ENCODE results near the gene CHD6.

The CHD6 gene

GRCh38 chr20:41364236-41364855, 253.8 kb downstream of the CHD6 start:
- Mint-ChIP-seq H3K36me3 (ENCODE audit: low read depth) (no peaks in the 10 kb centered on the region), H3K4me1 (ENCODE audit: low read depth) (peaks cover 3% of the 10 kb centered on the region), H3K9me3 (no peaks in the 10 kb centered on the region), H3K27me3 (peaks cover 33% of the 10 kb centered on the region), H3K27ac (no peak overlapping the region), H3K4me3 (no peak overlapping the region)
- DNase-seq: no peak

- peaks cover 3% of the 10 kb centered on the region for H3K4me1 Mint-ChIP-seq (ENCODE audit: low read depth)
- no peak for DNase-seq
- no peaks in the 10 kb centered on the region for H3K9me3 Mint-ChIP-seq
- H3K27ac Mint-ChIP-seq: no peak overlapping the region
- H3K36me3 Mint-ChIP-seq (ENCODE audit: low read depth): no peaks in the 10 kb centered on the region
- peaks cover 28% of the 10 kb centered on the region for H3K27me3 Mint-ChIP-seq
- H3K4me3 Mint-ChIP-seq: no peak overlapping the region
Measured at GRCh38 chr20:41363601-41364000, 254.6 kb downstream of the CHD6 start.

GRCh38 chr20:41362748-41363140, 255.4 kb downstream of the CHD6 start:
- Mint-ChIP-seq H3K27me3 (peaks cover 22% of the 10 kb centered on the region), H3K9me3 (no peaks in the 10 kb centered on the region), H3K27ac (no peak overlapping the region), H3K36me3 (ENCODE audit: low read depth) (no peaks in the 10 kb centered on the region), H3K4me3 (no peak overlapping the region), H3K4me1 (ENCODE audit: low read depth) (peaks cover 3% of the 10 kb centered on the region)
- DNase-seq: no peak

- no peak overlapping the region for H3K4me3 Mint-ChIP-seq
- H3K27me3 Mint-ChIP-seq: peaks cover 15% of the 10 kb centered on the region
- H3K4me1 Mint-ChIP-seq (ENCODE audit: low read depth): no peaks in the 10 kb centered on the region
- no peak for DNase-seq
- no peaks in the 10 kb centered on the region for H3K9me3 Mint-ChIP-seq
- H3K27ac Mint-ChIP-seq: no peak overlapping the region
- no peaks in the 10 kb centered on the region for H3K36me3 Mint-ChIP-seq (ENCODE audit: low read depth)
Measured at GRCh38 chr20:41361757-41362747, 256.1 kb downstream of the CHD6 start.

GRCh38 chr20:41360831-41361756, 257.1 kb downstream of the CHD6 start:
- Mint-ChIP-seq H3K9me3 (no peaks in the 10 kb centered on the region), H3K27ac (no peak overlapping the region), H3K4me3 (no peak overlapping the region), H3K27me3 (peaks cover 13% of the 10 kb centered on the region), H3K4me1 (ENCODE audit: low read depth) (no peaks in the 10 kb centered on the region), H3K36me3 (ENCODE audit: low read depth) (no peaks in the 10 kb centered on the region)
- DNase-seq: no peak

GRCh38 chr20:41359541-41360011, 258.6 kb downstream of the CHD6 start:
- Mint-ChIP-seq H3K27ac (no peak overlapping the region), H3K4me3 (no peak overlapping the region), H3K9me3 (no peaks in the 10 kb centered on the region), H3K4me1 (ENCODE audit: low read depth) (no peaks in the 10 kb centered on the region), H3K36me3 (ENCODE audit: low read depth) (no peaks in the 10 kb centered on the region), H3K27me3 (peaks cover 2% of the 10 kb centered on the region)
- no peak for DNase-seq

GRCh38 chr20:41358717-41359116, 259.5 kb downstream of the CHD6 start:
- Mint-ChIP-seq H3K27me3 (no peaks in the 10 kb centered on the region), H3K4me3 (no peak overlapping the region), H3K27ac (no peak overlapping the region), H3K36me3 (ENCODE audit: low read depth) (no peaks in the 10 kb centered on the region), H3K4me1 (ENCODE audit: low read depth) (no peaks in the 10 kb centered on the region), H3K9me3 (no peaks in the 10 kb centered on the region)
- DNase-seq: no peak

- no peak overlapping the region for H3K4me3 Mint-ChIP-seq
- H3K9me3 Mint-ChIP-seq: no peaks in the 10 kb centered on the region
- no peaks in the 10 kb centered on the region for H3K27me3 Mint-ChIP-seq
- DNase-seq: no peak
- no peaks in the 10 kb centered on the region for H3K36me3 Mint-ChIP-seq (ENCODE audit: low read depth)
- H3K27ac Mint-ChIP-seq: no peak overlapping the region
- H3K4me1 Mint-ChIP-seq (ENCODE audit: low read depth): no peaks in the 10 kb centered on the region
Measured at GRCh38 chr20:41358230-41358629, 259.9 kb downstream of the CHD6 start.

GRCh38 chr20:41357424-41358163, 260.6 kb downstream of the CHD6 start:
- DNase-seq: no peak
- Mint-ChIP-seq H3K36me3 (ENCODE audit: low read depth) (no peaks in the 10 kb centered on the region), H3K4me3 (no peak overlapping the region), H3K4me1 (ENCODE audit: low read depth) (no peaks in the 10 kb centered on the region), H3K27ac (no peak overlapping the region), H3K27me3 (no peaks in the 10 kb centered on the region), H3K9me3 (no peaks in the 10 kb centered on the region)

GRCh38 chr20:41356951-41357350, 261.2 kb downstream of the CHD6 start:
- H3K4me3 Mint-ChIP-seq: no peak overlapping the region
- no peak overlapping the region for H3K27ac Mint-ChIP-seq
- H3K36me3 Mint-ChIP-seq (ENCODE audit: low read depth): no peaks in the 10 kb centered on the region
- no peak for DNase-seq
- no peaks in the 10 kb centered on the region for H3K27me3 Mint-ChIP-seq
- no peaks in the 10 kb centered on the region for H3K4me1 Mint-ChIP-seq (ENCODE audit: low read depth)
- no peaks in the 10 kb centered on the region for H3K9me3 Mint-ChIP-seq

GRCh38 chr20:41355598-41356203, 262.5 kb downstream of the CHD6 start:
- DNase-seq: no peak
- Mint-ChIP-seq H3K9me3 (no peaks in the 10 kb centered on the region), H3K36me3 (ENCODE audit: low read depth) (no peaks in the 10 kb centered on the region), H3K27me3 (no peaks in the 10 kb centered on the region), H3K4me1 (ENCODE audit: low read depth) (no peaks in the 10 kb centered on the region), H3K27ac (no peak overlapping the region), H3K4me3 (no peak overlapping the region)

GRCh38 chr20:41355192-41355591, 263.0 kb downstream of the CHD6 start:
- Mint-ChIP-seq H3K4me1 (ENCODE audit: low read depth) (no peaks in the 10 kb centered on the region), H3K9me3 (no peaks in the 10 kb centered on the region), H3K27ac (no peak overlapping the region), H3K36me3 (ENCODE audit: low read depth) (no peaks in the 10 kb centered on the region), H3K27me3 (no peaks in the 10 kb centered on the region), H3K4me3 (no peak overlapping the region)
- DNase-seq: no peak

- no peaks in the 10 kb centered on the region for H3K36me3 Mint-ChIP-seq (ENCODE audit: low read depth)
- no peaks in the 10 kb centered on the region for H3K27me3 Mint-ChIP-seq
- H3K27ac Mint-ChIP-seq: no peak overlapping the region
- no peak overlapping the region for H3K4me3 Mint-ChIP-seq
- DNase-seq: no peak
- H3K9me3 Mint-ChIP-seq: no peaks in the 10 kb centered on the region
- no peaks in the 10 kb centered on the region for H3K4me1 Mint-ChIP-seq (ENCODE audit: low read depth)
Measured at GRCh38 chr20:41353530-41353929, 264.6 kb downstream of the CHD6 start.
